Panc1 (cell line): ENCODE measurements around the gene S100A16. TPM values are rescaled to one million over a fixed set of nuclear protein-coding genes. Genes with fewer than 3 reads are reported as not detected.

ENCODE experiments used
- ATAC-seq: fragments of 200-7000 bp; cut with Tn5 transposase; 2 replicates; pipeline ENCODE4 v1.9.1; 2020; ENCODE audit warnings: mild to moderate bottlenecking, moderate library complexity
- BruUV-seq: library from RNA; stranded (reverse); fragments of 400-500 nt; replicated peaks from 2 replicates; lab custom pipeline; 2021; lab: Mats Ljungman, UMichigan
- CTCF ChIA-PET: fragments of 300-600 bp; sonication (Branson Sonifier 250); formaldehyde crosslinking; loops from one replicate; lab custom pipeline; 2022; ENCODE audit warnings: antibody characterized with exemption; lab: Charles Lee
- POLR2A ChIA-PET: fragments of 300-600 bp; sonication (Branson Sonifier 250); formaldehyde crosslinking; loops from one replicate; lab custom pipeline; 2022; ENCODE audit warnings: antibody characterized with exemption; lab: Charles Lee
- DNase-seq: peaks from one replicate; pipeline ENCODE4 v3.0.0-alpha.2; 2010; ENCODE audit warnings: low read depth, low spot score
- H3K27ac ChIP-seq: 2 replicates; pipeline ENCODE4 v1.5.1; 2011; ENCODE audit warnings: mild to moderate bottlenecking, low read length, inconsistent platforms
- H3K27me3 ChIP-seq: fragments of 200-500 bp; sonication (Bioruptor generic); 2 replicates; pipeline ENCODE4 v1.6.0; 2014; ENCODE audit warnings: low read length, inconsistent platforms; ENCODE audit not compliant: control insufficient read depth, insufficient read depth
- H3K36me3 ChIP-seq: fragments of 200-500 bp; sonication (Bioruptor generic); 2 replicates; pipeline ENCODE4 v1.5.1; 2014; ENCODE audit warnings: inconsistent platforms, mild to moderate bottlenecking, low read length, moderate library complexity; ENCODE audit not compliant: control insufficient read depth, insufficient read depth
- H3K4me1 ChIP-seq: 2 replicates; pipeline ENCODE4 v1.5.1; 2011; ENCODE audit warnings: inconsistent platforms, mild to moderate bottlenecking, low read length, moderate library complexity; ENCODE audit not compliant: control insufficient read depth, insufficient read depth
- H3K4me3 ChIP-seq, 2 experiments: 2 replicates each; pipeline ENCODE4 v1.5.1; 2011 to 2012; ENCODE audit warnings: low read depth in 2 of 2, low read length in 2 of 2, mild to moderate bottlenecking in 2 of 2, inconsistent platforms in 1 of 2, moderate library complexity in 1 of 2
- H3K9me3 ChIP-seq: fragments of 200-500 bp; sonication (Bioruptor generic); 2 replicates; pipeline ENCODE4 v1.5.1; 2014; ENCODE audit warnings: low read depth, mild to moderate bottlenecking, inconsistent platforms, low read length, moderate library complexity; ENCODE audit not compliant: control insufficient read depth, insufficient read depth
- CTCF ChIP-seq: fragments of 450-650 bp; IDR thresholded peaks from 2 replicates; pipeline ENCODE4 v1.5.1; 2017; ENCODE audit warnings: mild to moderate bottlenecking
- POLR2AphosphoS5 ChIP-seq: IDR thresholded peaks from 2 replicates; pipeline ENCODE4 v1.6.1; 2012; ENCODE audit warnings: mild to moderate bottlenecking, low read depth, low read length, moderate library complexity
- REST ChIP-seq, 2 experiments: IDR thresholded peaks; 2 replicates each; pipeline ENCODE4 v1.6.1; 2011 to 2012; ENCODE audit warnings: low read depth in 2 of 2, control low read depth in 1 of 2, low read length in 1 of 2, mild to moderate bottlenecking in 1 of 2, moderate library complexity in 1 of 2; ENCODE audit not compliant: insufficient read depth in 1 of 2
- SIN3A ChIP-seq: IDR thresholded peaks from 2 replicates; pipeline ENCODE4 v1.6.1; 2012; ENCODE audit warnings: low read depth, mild to moderate bottlenecking, low read length, moderate library complexity, borderline replicate concordance; ENCODE audit not compliant: insufficient read depth
- TCF7L2 ChIP-seq: IDR thresholded peaks from 2 replicates; pipeline ENCODE4 v1.6.1; 2011; ENCODE audit warnings: mild to moderate bottlenecking, low read depth, low read length, inconsistent platforms
- in situ Hi-C: cut with HindIII; loops from 2 replicates; pipeline ENCODE4 v1.10.0; 2016; ENCODE audit warnings: low sequenced_read_pairs, low pct_unique_long_range_greater_than_20kb
- intact Hi-C: fragments of 100-400 bp; cut with micrococcal nuclease; formaldehyde crosslinking; loops from one replicate; pipeline ENCODE4 v1.10.0; 2022; ENCODE audit not compliant: unreplicated experiment
- total RNA-seq: library from RNA; stranded (reverse); gene quantifications from one replicate; pipeline ENCODE4 v1.2.1, GENCODE V29; 2021; ENCODE audit not compliant: unreplicated experiment

S100A16 gene
- total RNA-seq, 1 experiment from 2014 or later = 61.6 TPM

DNA sequence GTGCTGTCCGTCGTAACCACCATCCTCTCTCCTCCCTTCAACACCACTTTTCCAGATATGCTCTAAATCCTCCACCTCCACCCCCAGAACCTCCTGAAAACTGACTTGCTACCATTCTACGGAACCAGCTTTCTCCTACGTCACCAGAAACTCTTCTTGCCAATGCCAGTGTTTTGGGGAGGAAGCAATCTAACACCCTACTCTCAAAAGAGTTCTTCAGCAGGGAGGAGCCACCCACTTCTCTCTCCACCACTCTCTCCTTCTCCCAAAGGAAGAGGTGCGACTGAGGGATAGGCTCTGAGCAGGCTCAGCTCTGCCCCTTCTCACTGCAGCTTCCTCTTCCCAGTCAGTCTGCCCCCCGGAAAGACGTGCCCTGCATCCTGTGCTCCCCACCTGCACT is 41.2 kb downstream of the S100A16 start:
- H3K27ac ChIP-seq = peak overlapping the region; percentile 40; the same call in 1 of the 2 replicates
- BruUV-seq = no TSS peak
- in situ Hi-C loops = no loop called here

GRCh38 chr1:153570874-153571273 is 42.1 kb downstream of the S100A16 start:
- no peak for ATAC-seq

More for the DNA sequence above, 41.2 kb downstream of the S100A16 start:
- Histone ChIP-seq H3K27me3 (no peaks in the 10 kb centered on the region), H3K9me3 (no peaks in the 10 kb centered on the region), H3K4me3 (no peak overlapping the region), H3K36me3 (no peaks in the 10 kb centered on the region), H3K4me1 (peaks cover 24% of the 10 kb centered on the region)
- intact Hi-C loops = loop anchor here (2.0 to 10.0 kb wide), 2 partner anchors 45 to 83 kb away; partner anchors contain the start of genes S100A14 and SNAPIN
- no peak for ATAC-seq
- DNase-seq = no peak
- no peak for TF ChIP-seq SIN3A
- no peak for TF ChIP-seq REST (IDR thresholded peaks at IDR 0.05; ENCODE audit: insufficient read depth in 1 of 2, low read depth in 2 of 2, low read length in 1 of 2)
- no peak for TF ChIP-seq TCF7L2
- no peak for TF ChIP-seq POLR2AphosphoS5
- TF ChIP-seq CTCF = no peak
- POLR2A ChIA-PET = interaction anchor here (0.7 kb wide), 1 partner anchor 63 kb away, joined by 3 read pairs; no protein-coding TSS in a partner anchor
- CTCF ChIA-PET = interaction anchor here (0.6 to 2.1 kb wide), 11 partner anchors 9 to 100 kb away, joined by 3 to 13 read pairs (median 5); partner anchors contain the start of genes CHTOP, S100A13 and S100A16

More at GRCh38 chr1:153570874-153571273, 42.1 kb downstream of the S100A16 start:
- H3K27ac ChIP-seq = 0 out of 2 replicates have a peak overlapping the region, but pooled peaks have one; percentile 36
- H3K36me3 ChIP-seq = no peaks in the 10 kb centered on the region
- TF ChIP-seq CTCF = no peak
- no peak for TF ChIP-seq REST (IDR thresholded peaks at IDR 0.05; ENCODE audit: insufficient read depth in 1 of 2, low read depth in 2 of 2, low read length in 1 of 2)
- no peak for TF ChIP-seq SIN3A
- TF ChIP-seq TCF7L2 = no peak
- TF ChIP-seq POLR2AphosphoS5 = no peak
- in situ Hi-C loops (no loop called here), intact Hi-C loops (loop anchor here (10.0 kb wide), 1 partner anchor 84 kb away; the partner anchor contains the start of gene SNAPIN)
- POLR2A ChIA-PET = interaction anchor here (0.7 kb wide), 1 partner anchor 72 kb away, joined by 10 read pairs; no protein-coding TSS in a partner anchor
- no peaks in the 10 kb centered on the region for H3K9me3 ChIP-seq
- DNase-seq = no peak
- CTCF ChIA-PET = interaction anchor here (0.6 to 1.0 kb wide), 3 partner anchors 36 to 62 kb away, joined by 4 to 15 read pairs (median 8); no protein-coding TSS in a partner anchor
- no TSS peak for BruUV-seq
- no peaks in the 10 kb centered on the region for H3K27me3 ChIP-seq
- H3K4me3 ChIP-seq = no peak overlapping the region
- peaks cover 33% of the 10 kb centered on the region for H3K4me1 ChIP-seq
